GM12878 (cell line): Measurements from ENCODE around the gene UQCR11. TPM values are rescaled to one million over a fixed set of nuclear protein-coding genes. Genes with fewer than 3 reads are reported as not detected.
A peak's percentile ranks its signal among the peaks of the same experiment; 100 is the strongest.

Source experiments
- BACH1 ChIP-seq: fragments of 450-650 bp; IDR thresholded peaks from 2 replicates; pipeline ENCODE4 v1.6.1; 2017; ENCODE audit warnings: mild to moderate bottlenecking, borderline replicate concordance
- CBFB ChIP-seq: IDR thresholded peaks from 2 replicates; pipeline ENCODE4 v1.6.1; 2016; ENCODE audit warnings: antibody characterized with exemption, low read depth
- EGR1 ChIP-seq, 2 experiments: IDR thresholded peaks; 1 replicate in 1 of 2; 2 replicates in 1 of 2; pipeline ENCODE4 v1.6.1; 2011 to 2012; ENCODE audit warnings: low read depth in 2 of 2, low read length in 2 of 2, borderline replicate concordance in 1 of 2, mild to moderate bottlenecking in 1 of 2, moderate library complexity in 1 of 2
- EP300 ChIP-seq, 2 experiments: fragments of 150-350 bp in 1 of 2; IDR thresholded peaks; 2 replicates each; pipeline ENCODE4 v1.6.1; 2011 to 2012; ENCODE audit warnings: low read depth in 2 of 2, low read length in 2 of 2, borderline replicate concordance in 1 of 2, improper control_type of control experiment in 1 of 2, inconsistent platforms in 1 of 2; ENCODE audit not compliant: control insufficient read depth in 1 of 2
- GABPA ChIP-seq: IDR thresholded peaks from 2 replicates; pipeline ENCODE4 v1.6.1; 2014; ENCODE audit warnings: antibody characterized with exemption, low read depth, mild to moderate bottlenecking, inconsistent platforms
- HCFC1 ChIP-seq: fragments of 150-350 bp; IDR thresholded peaks from 2 replicates; pipeline ENCODE4 v1.6.1; 2014; ENCODE audit warnings: low read length
- HSF1 ChIP-seq: fragments of 150-350 bp; IDR thresholded peaks from 2 replicates; pipeline ENCODE4 v1.6.1; 2014; ENCODE audit warnings: mild to moderate bottlenecking, low read depth, low read length
- MLLT1 ChIP-seq: fragments of 450-650 bp; IDR thresholded peaks from 2 replicates; pipeline ENCODE4 v1.6.1; 2016; ENCODE audit warnings: mild to moderate bottlenecking
- MTA3 ChIP-seq: IDR thresholded peaks from 2 replicates; pipeline ENCODE4 v1.6.1; 2012; ENCODE audit warnings: low read length, inconsistent platforms, borderline replicate concordance
- MYB ChIP-seq: fragments of 150-350 bp; IDR thresholded peaks from 2 replicates; pipeline ENCODE4 v1.6.1; 2014; ENCODE audit warnings: mild to moderate bottlenecking, low read depth, low read length, borderline replicate concordance
- PAX8 ChIP-seq: fragments of 450-650 bp; IDR thresholded peaks from 2 replicates; pipeline ENCODE4 v1.6.1; 2017; ENCODE audit warnings: mild to moderate bottlenecking, moderate library complexity
- POLR2AphosphoS2 ChIP-seq: IDR thresholded peaks from 2 replicates; pipeline ENCODE4 v1.6.1; 2011; ENCODE audit warnings: low read depth, mild to moderate bottlenecking, low read length, improper control_type of control experiment, moderate library complexity
- POU2F2 ChIP-seq: IDR thresholded peaks from 3 replicates; pipeline ENCODE4 v1.6.1; 2011; ENCODE audit warnings: low read depth, mild to moderate bottlenecking, low read length, borderline replicate concordance
- RAD21 ChIP-seq: IDR thresholded peaks from 2 replicates; pipeline ENCODE4 v1.6.1; 2011; ENCODE audit warnings: mild to moderate bottlenecking, low read depth, low read length, moderate library complexity; ENCODE audit not compliant: insufficient read depth
- RBBP5 ChIP-seq: fragments of 200-600 bp; sonication (generic); conservative IDR thresholded peaks from 2 replicates; pipeline ENCODE4 v1.6.1; 2016
- SMC3 ChIP-seq: IDR thresholded peaks from 2 replicates; pipeline ENCODE4 v1.6.1; 2011; ENCODE audit warnings: low read length, improper control_type of control experiment, borderline replicate concordance
- TAF1 ChIP-seq: IDR thresholded peaks from 2 replicates; pipeline ENCODE4 v1.6.1; 2011; ENCODE audit warnings: mild to moderate bottlenecking, low read depth, low read length, borderline replicate concordance
- TCF12 ChIP-seq: IDR thresholded peaks from 2 replicates; pipeline ENCODE4 v1.6.1; 2011; ENCODE audit warnings: low read depth, mild to moderate bottlenecking, low read length
- ZSCAN29 ChIP-seq: fragments of 450-650 bp; IDR thresholded peaks from 2 replicates; pipeline ENCODE4 v1.6.1; 2017; ENCODE audit warnings: mild to moderate bottlenecking, moderate library complexity
- polyA plus RNA-seq, 11 experiments: library from polyadenylated mRNA; depleted of rRNA in 4 of 11; unstranded in 6 of 11; stranded (reverse) in 5 of 11; fragments of >200 nt; fragmentation: Nextera tagmentation in 4 of 11; fragmentation: Illumina TruSeq in 1 of 11; extraction: Ambion mirVana in 4 of 11; extraction: Trizol in 1 of 11; gene quantifications; 1 replicate in 1 of 11; 2 replicates in 10 of 11; pipeline versions ENCODE4 v1.2.1 to v1.2.3, GENCODE V29; 2011 to 2016; ENCODE audit warnings: inconsistent platforms in 2 of 11, missing spikeins in 2 of 11, low read depth in 1 of 11
- total RNA-seq, 4 experiments: library from RNA; depleted of rRNA in 3 of 4; stranded (reverse); fragments of >200 nt in 3 of 4; fragmentation: Illumina TruSeq in 1 of 4; extraction: Trizol in 1 of 4; gene quantifications; 2 replicates each; pipeline versions ENCODE4 v1.2.1 to v1.2.3, GENCODE V29; 2013 to 2021
- TF ChIP-seq, protein P1 (sequence below): fragments of 450-650 bp; IDR thresholded peaks from 2 replicates; pipeline ENCODE4 v1.6.1; 2016; ENCODE audit warnings: mild to moderate bottlenecking
- TF ChIP-seq, protein P2 (sequence below): IDR thresholded peaks from 2 replicates; pipeline ENCODE4 v1.6.1; 2011; ENCODE audit warnings: mild to moderate bottlenecking, low read depth, low read length, moderate library complexity; ENCODE audit not compliant: insufficient replicate concordance
- TF ChIP-seq, protein P3 (sequence below): IDR thresholded peaks from 2 replicates; pipeline ENCODE4 v1.6.1; 2012; ENCODE audit warnings: low read depth, low read length, improper control_type of control experiment
- TF ChIP-seq, protein P4 (sequence below): IDR thresholded peaks from 2 replicates; pipeline ENCODE4 v1.6.1; 2011; ENCODE audit warnings: low read depth, low read length, improper control_type of control experiment, borderline replicate concordance

Gene UQCR11
- total and polyA plus RNA-seq, 10 of the 15 experiments (the other 5 are each of a cell fraction or from before 2014, with no cell fraction given): 28.6 to 586 (median 193) TPM

DNA sequence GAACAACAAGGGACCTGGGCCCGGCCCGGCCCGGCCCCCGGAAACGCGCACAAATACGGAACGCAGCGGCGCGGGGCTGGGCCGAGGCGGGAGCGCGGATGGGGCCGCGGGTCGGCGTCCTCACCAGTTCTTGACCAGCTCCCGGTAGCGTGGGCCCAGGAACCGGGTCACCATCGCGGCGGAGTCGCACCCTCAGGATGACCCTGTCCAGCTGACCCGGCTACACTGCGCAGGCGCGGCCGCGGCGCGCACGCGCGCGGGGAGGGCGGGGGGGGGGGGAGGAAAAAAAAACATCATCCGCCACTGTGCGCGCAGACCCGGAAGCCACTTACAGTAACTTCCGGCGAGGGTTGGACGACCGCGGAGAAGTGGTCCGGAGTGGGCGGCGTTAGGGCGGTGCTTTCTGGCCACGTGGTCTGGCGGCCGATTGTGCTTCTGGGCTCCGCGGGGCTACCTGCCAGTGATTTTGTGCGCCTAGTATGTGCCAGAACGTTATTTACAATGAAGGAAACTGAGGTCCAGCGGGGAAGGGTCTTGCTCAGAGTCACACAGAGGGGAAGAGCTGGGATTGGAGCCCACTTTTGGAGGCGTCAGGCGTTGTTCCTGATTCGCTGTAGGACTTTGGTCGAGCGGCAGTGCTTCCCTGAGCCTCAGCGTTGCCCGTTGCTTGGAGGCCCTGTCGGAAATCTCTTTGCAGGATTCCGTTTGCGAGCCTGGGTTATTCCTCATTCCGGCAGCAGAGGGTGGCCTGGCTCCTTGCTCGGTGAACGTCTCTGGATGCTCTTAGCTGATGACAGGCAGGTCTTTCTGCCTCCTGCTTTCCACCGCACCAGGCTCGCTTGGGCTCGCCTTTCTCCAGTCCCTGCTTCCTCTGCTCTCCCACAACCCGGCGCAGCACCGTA, at the start of gene UQCR11 (continued):
- TF ChIP-seq MYB (no peak), TCF12 (no peak), TAF1 (no peak), MLLT1 (peak; percentile 88), EP300 (IDR thresholded peaks at IDR 0.05; ENCODE audit: borderline replicate concordance in 1 of 2, control insufficient read depth in 1 of 2, low read depth in 2 of 2, low read length in 2 of 2) (no peak), MTA3 (no peak), EGR1 (IDR thresholded peaks at IDR 0.05; ENCODE audit: borderline replicate concordance in 1 of 2, low read depth in 2 of 2, low read length in 2 of 2) (peak in 1 of 2 experiments; percentile 47; a peak in 1 of 3 replicates), RBBP5 (no peak), POU2F2 (no peak), SMC3 (peak; percentile 63), BACH1 (no peak; the same call in 1 of the 2 replicates), CBFB (no peak), GABPA (peak; percentile 76), HCFC1 (0 out of 2 replicates have a peak, but pooled peaks have one; percentile 10), PAX8 (no peak), HSF1 (no peak; the same call in 1 of the 2 replicates), RAD21 (peak; percentile 74), POLR2AphosphoS2 (no peak), ZSCAN29 (no peak)
- TF ChIP-seq, protein P1, sequence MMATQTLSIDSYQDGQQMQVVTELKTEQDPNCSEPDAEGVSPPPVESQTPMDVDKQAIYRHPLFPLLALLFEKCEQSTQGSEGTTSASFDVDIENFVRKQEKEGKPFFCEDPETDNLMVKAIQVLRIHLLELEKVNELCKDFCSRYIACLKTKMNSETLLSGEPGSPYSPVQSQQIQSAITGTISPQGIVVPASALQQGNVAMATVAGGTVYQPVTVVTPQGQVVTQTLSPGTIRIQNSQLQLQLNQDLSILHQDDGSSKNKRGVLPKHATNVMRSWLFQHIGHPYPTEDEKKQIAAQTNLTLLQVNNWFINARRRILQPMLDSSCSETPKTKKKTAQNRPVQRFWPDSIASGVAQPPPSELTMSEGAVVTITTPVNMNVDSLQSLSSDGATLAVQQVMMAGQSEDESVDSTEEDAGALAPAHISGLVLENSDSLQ: peak; percentile 91
- TF ChIP-seq, protein P2, sequence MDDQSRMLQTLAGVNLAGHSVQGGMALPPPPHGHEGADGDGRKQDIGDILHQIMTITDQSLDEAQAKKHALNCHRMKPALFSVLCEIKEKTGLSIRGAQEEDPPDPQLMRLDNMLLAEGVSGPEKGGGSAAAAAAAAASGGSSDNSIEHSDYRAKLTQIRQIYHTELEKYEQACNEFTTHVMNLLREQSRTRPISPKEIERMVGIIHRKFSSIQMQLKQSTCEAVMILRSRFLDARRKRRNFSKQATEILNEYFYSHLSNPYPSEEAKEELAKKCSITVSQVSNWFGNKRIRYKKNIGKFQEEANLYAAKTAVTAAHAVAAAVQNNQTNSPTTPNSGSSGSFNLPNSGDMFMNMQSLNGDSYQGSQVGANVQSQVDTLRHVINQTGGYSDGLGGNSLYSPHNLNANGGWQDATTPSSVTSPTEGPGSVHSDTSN: peak; percentile 80
- TF ChIP-seq, protein P3, sequence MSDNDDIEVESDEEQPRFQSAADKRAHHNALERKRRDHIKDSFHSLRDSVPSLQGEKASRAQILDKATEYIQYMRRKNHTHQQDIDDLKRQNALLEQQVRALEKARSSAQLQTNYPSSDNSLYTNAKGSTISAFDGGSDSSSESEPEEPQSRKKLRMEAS: peak; percentile 90
- TF ChIP-seq, protein P4, sequence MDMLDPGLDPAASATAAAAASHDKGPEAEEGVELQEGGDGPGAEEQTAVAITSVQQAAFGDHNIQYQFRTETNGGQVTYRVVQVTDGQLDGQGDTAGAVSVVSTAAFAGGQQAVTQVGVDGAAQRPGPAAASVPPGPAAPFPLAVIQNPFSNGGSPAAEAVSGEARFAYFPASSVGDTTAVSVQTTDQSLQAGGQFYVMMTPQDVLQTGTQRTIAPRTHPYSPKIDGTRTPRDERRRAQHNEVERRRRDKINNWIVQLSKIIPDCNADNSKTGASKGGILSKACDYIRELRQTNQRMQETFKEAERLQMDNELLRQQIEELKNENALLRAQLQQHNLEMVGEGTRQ: peak; percentile 82
